Keratinocyte (primary cell): Measurements from ENCODE around the gene ACR. TPM values are rescaled to one million over a fixed set of nuclear protein-coding genes. Genes with fewer than 3 reads are reported as not detected.

ENCODE experiments used
- DNase-seq: peaks from one replicate; pipeline ENCODE4 v3.0.0-alpha.2; 2011; ENCODE audit warnings: low read depth, missing footprints, low spot score
- FAIRE-seq: peaks from 2 replicates; lab custom pipeline; 2011; peaks lifted over from hg19 to GRCh38; lab: Jason Lieb, UNC
- H2AFZ ChIP-seq: 2 replicates; pipeline ENCODE4 v1.6.0; 2012; ENCODE audit warnings: low read length, control low read depth, inconsistent platforms; ENCODE audit not compliant: control insufficient read depth
- H3K27ac ChIP-seq: 2 replicates; pipeline ENCODE4 v1.5.1; 2011; ENCODE audit warnings: low read length; ENCODE audit not compliant: control insufficient read depth, insufficient read depth
- H3K27me3 ChIP-seq: 3 replicates; pipeline ENCODE4 v1.6.0; 2011; ENCODE audit warnings: low read length; ENCODE audit not compliant: control insufficient read depth, insufficient read depth; ENCODE audit errors: extremely low read depth
- H3K36me3 ChIP-seq, 2 experiments: 2 replicates in 1 of 2; 3 replicates in 1 of 2; pipeline ENCODE4 v1.5.1; 2011; ENCODE audit warnings: low read length in 2 of 2, mild to moderate bottlenecking in 1 of 2; ENCODE audit not compliant: control insufficient read depth in 2 of 2, insufficient read depth in 2 of 2; ENCODE audit errors: extremely low read depth in 1 of 2
- H3K4me1 ChIP-seq: 3 replicates; pipeline ENCODE4 v1.5.1; 2011; ENCODE audit warnings: low read length; ENCODE audit not compliant: control insufficient read depth, insufficient read depth; ENCODE audit errors: extremely low read depth
- H3K4me2 ChIP-seq: 3 replicates; pipeline ENCODE4 v1.6.0; 2011; ENCODE audit warnings: low read depth, low read length; ENCODE audit not compliant: control insufficient read depth, insufficient read depth; ENCODE audit errors: extremely low read depth
- H3K4me3 ChIP-seq, 3 experiments: fragments of 200-600 bp in 1 of 3; sonication (generic) in 1 of 3; 2 replicates in 2 of 3; 3 replicates in 1 of 3; pipeline ENCODE4 v1.5.1; 2011 to 2016; ENCODE audit warnings: low read length in 3 of 3, mild to moderate bottlenecking in 3 of 3, control low read depth in 2 of 3, inconsistent platforms in 1 of 3, low read depth in 1 of 3, mixed read lengths in 1 of 3, mixed run types in 1 of 3, moderate library complexity in 1 of 3; ENCODE audit not compliant: control insufficient read depth in 2 of 3, insufficient read depth in 2 of 3; ENCODE audit errors: extremely low read depth in 1 of 3
- H3K79me2 ChIP-seq: 2 replicates; pipeline ENCODE4 v1.6.0; 2012; ENCODE audit warnings: low read length; ENCODE audit not compliant: control insufficient read depth, insufficient read depth
- H3K9ac ChIP-seq: 3 replicates; pipeline ENCODE4 v1.6.0; 2011; ENCODE audit warnings: low read length; ENCODE audit not compliant: control insufficient read depth, insufficient read depth; ENCODE audit errors: extremely low read depth
- H3K9me1 ChIP-seq: 3 replicates; pipeline ENCODE4 v1.6.0; 2011; ENCODE audit warnings: low read length; ENCODE audit not compliant: control insufficient read depth, insufficient read depth; ENCODE audit errors: extremely low read depth
- H3K9me3 ChIP-seq: 2 replicates; pipeline ENCODE4 v1.5.1; 2012; ENCODE audit warnings: low read depth, low read length; ENCODE audit not compliant: control insufficient read depth
- H4K20me1 ChIP-seq: 3 replicates; pipeline ENCODE4 v1.6.0; 2011; ENCODE audit warnings: low read length; ENCODE audit not compliant: control insufficient read depth, insufficient read depth; ENCODE audit errors: extremely low read depth
- CTCF ChIP-seq, 3 experiments: IDR thresholded peaks in 1 of 3; conservative IDR thresholded peaks in 1 of 3; optimal IDR thresholded peaks in 1 of 3; 2 replicates in 2 of 3; 3 replicates in 1 of 3; pipeline versions ENCODE3 to v1.5.1; 2011; ENCODE audit warnings: low read length in 3 of 3, mild to moderate bottlenecking in 3 of 3, moderate library complexity in 2 of 3, control low read depth in 1 of 3, inconsistent platforms in 1 of 3; ENCODE audit not compliant: insufficient read depth in 2 of 3; ENCODE audit errors: extremely low read depth in 1 of 3
- EZH2 ChIP-seq: IDR thresholded peaks from one replicate; pipeline ENCODE4 v1.6.1; 2012; ENCODE audit warnings: inconsistent platforms, mild to moderate bottlenecking, low read length, moderate library complexity
- dilution Hi-C: fragments of 300-500 bp; cut with MboI; formaldehyde crosslinking; loops from one replicate; pipeline ENCODE4 v1.7.0; 2020; ENCODE audit warnings: low sequenced_read_pairs; ENCODE audit not compliant: extremely low pct_ligation_motif_present
- polyA plus RNA-seq, 5 experiments: library from polyadenylated mRNA; depleted of rRNA in 3 of 5; stranded (reverse) in 3 of 5; stranded (forward) in 1 of 5; unstranded in 1 of 5; fragments of >200 nt; gene quantifications; 1 replicate in 1 of 5; 2 replicates in 3 of 5; 3 replicates in 1 of 5; pipeline versions ENCODE4 v1.2.1 to v1.2.3, GENCODE V29; 2011 to 2012; ENCODE audit warnings: missing spikeins in 2 of 5, low read depth in 1 of 5, low replicate concordance in 1 of 5

ACR gene
- polyA plus RNA-seq, 1 donor (not counting 4 experiments of a cell fraction or from before 2014, with no cell fraction given) = not detected

GRCh38 chr22:50706481-50707125, 31.4 kb upstream of the ACR start:
- Histone ChIP-seq H3K36me3 (peaks cover 0 to 10% of the 10 kb centered on the region in 2 experiments), H4K20me1 (peaks cover 2% of the 10 kb centered on the region), H3K4me2 (no peak overlapping the region), H3K4me1 (no peaks in the 10 kb centered on the region), H3K9me1 (no peaks in the 10 kb centered on the region), H3K9ac (no peak overlapping the region), H3K27ac (no peak overlapping the region), H3K79me2 (no peaks in the 10 kb centered on the region), H3K9me3 (no peaks in the 10 kb centered on the region), H3K4me3 (no peak overlapping the region), H2AFZ (no peak overlapping the region), H3K27me3 (no peaks in the 10 kb centered on the region)
- dilution Hi-C loops = no loop called here
- FAIRE-seq = no peak
- TF ChIP-seq EZH2 (no peak), CTCF (optimal IDR thresholded peaks at IDR 0.05 in 1 of 3, IDR thresholded peaks at IDR 0.05 in 1 of 3, conservative IDR thresholded peaks at IDR 0.05 in 1 of 3; ENCODE audit: extremely low read depth in 1 of 3, insufficient read depth in 2 of 3, low read length in 3 of 3) (no peak)
- no peak for DNase-seq

GRCh38 chr22:50708474-50708873, 29.5 kb upstream of the ACR start:
- H3K79me2 ChIP-seq = no peaks in the 10 kb centered on the region
- no peaks in the 10 kb centered on the region for H3K9me3 ChIP-seq
- FAIRE-seq (no peak), DNase-seq (no peak)
- H2AFZ ChIP-seq = no peak overlapping the region
- no peak overlapping the region for H3K4me3 ChIP-seq
- no peak overlapping the region for H3K27ac ChIP-seq
- no peak overlapping the region for H3K9ac ChIP-seq
- H3K4me2 ChIP-seq = no peak overlapping the region
- dilution Hi-C loops = no loop called here
- peaks cover 0 to 7% of the 10 kb centered on the region in 2 experiments for H3K36me3 ChIP-seq
- no peaks in the 10 kb centered on the region for H3K4me1 ChIP-seq
- peaks cover 2% of the 10 kb centered on the region for H4K20me1 ChIP-seq
- no peaks in the 10 kb centered on the region for H3K9me1 ChIP-seq
- H3K27me3 ChIP-seq = no peaks in the 10 kb centered on the region
- TF ChIP-seq EZH2 (no peak), CTCF (optimal IDR thresholded peaks at IDR 0.05 in 1 of 3, IDR thresholded peaks at IDR 0.05 in 1 of 3, conservative IDR thresholded peaks at IDR 0.05 in 1 of 3; ENCODE audit: extremely low read depth in 1 of 3, insufficient read depth in 2 of 3, low read length in 3 of 3) (no peak)
